MM.1S (cell line): ENCODE results near the gene EML6.

Source experiments
- EZH2 ChIP-seq: fragments of 300-600 bp; sonication (generic); optimal IDR thresholded peaks from 2 replicates; pipeline ENCODE3; 2017; ENCODE audit warnings: low read depth, mild to moderate bottlenecking, antibody characterized with exemption, low read length, mixed read lengths
- EZH2phosphoT487 ChIP-seq: fragments of 300-600 bp; sonication (generic); IDR thresholded peaks from 2 replicates; pipeline ENCODE4 v1.6.1; 2018; ENCODE audit warnings: antibody characterized with exemption, low read length
- TF ChIP-seq, protein P1 (sequence below): fragments of 300-600 bp; sonication (generic); IDR thresholded peaks from 2 replicates; pipeline ENCODE4 v1.5.1; 2016; ENCODE audit warnings: antibody characterized with exemption, low read length, mixed read lengths

- TF ChIP-seq EZH2 = no peak
- TF ChIP-seq, protein P1, sequence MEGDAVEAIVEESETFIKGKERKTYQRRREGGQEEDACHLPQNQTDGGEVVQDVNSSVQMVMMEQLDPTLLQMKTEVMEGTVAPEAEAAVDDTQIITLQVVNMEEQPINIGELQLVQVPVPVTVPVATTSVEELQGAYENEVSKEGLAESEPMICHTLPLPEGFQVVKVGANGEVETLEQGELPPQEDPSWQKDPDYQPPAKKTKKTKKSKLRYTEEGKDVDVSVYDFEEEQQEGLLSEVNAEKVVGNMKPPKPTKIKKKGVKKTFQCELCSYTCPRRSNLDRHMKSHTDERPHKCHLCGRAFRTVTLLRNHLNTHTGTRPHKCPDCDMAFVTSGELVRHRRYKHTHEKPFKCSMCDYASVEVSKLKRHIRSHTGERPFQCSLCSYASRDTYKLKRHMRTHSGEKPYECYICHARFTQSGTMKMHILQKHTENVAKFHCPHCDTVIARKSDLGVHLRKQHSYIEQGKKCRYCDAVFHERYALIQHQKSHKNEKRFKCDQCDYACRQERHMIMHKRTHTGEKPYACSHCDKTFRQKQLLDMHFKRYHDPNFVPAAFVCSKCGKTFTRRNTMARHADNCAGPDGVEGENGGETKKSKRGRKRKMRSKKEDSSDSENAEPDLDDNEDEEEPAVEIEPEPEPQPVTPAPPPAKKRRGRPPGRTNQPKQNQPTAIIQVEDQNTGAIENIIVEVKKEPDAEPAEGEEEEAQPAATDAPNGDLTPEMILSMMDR = no peak
- no peak for TF ChIP-seq EZH2phosphoT487
Measured at GRCh38 chr2:54787270-54787669, 63.8 kb downstream of the EML6 start.
